MCF 10A (cell line): ENCODE data around the gene UBE3C. TPM values are rescaled to one million over a fixed set of nuclear protein-coding genes. Genes with fewer than 3 reads are reported as not detected.
"Not testable (repeated sequence)": the region's sequence is repeated elsewhere in the genome, so short reads cannot be mapped to it uniquely, and the experiment has no call there.

ENCODE experiments used
- BruUV-seq: library from RNA; stranded (reverse); fragments of 400-500 nt; replicated peaks from 2 replicates; lab custom pipeline; 2021; lab: Mats Ljungman, UMichigan
- CTCF ChIA-PET: fragments of 300-600 bp; sonication (Branson Sonifier 250); formaldehyde crosslinking; extraction: SDS; loops from one replicate; lab custom pipeline; 2021; ENCODE audit warnings: antibody characterized with exemption, inconsistent platforms; lab: Yijun Ruan, JAX
- POLR2A ChIA-PET: fragments of 300-600, 350-650 bp; sonication (Branson Sonifier 250); formaldehyde crosslinking; extraction: SDS; loops from one replicate; lab custom pipeline; 2020; ENCODE audit warnings: antibody characterized with exemption, inconsistent platforms; lab: Yijun Ruan, JAX
- DNase-seq: peaks from one replicate; pipeline ENCODE4 v3.0.0-alpha.2; 2018; ENCODE audit not compliant: unreplicated experiment
- H3K27ac Mint-ChIP-seq: one replicate; pipeline ENCODE4 v1.8.0; 2022; ENCODE audit warnings: mild to moderate bottlenecking, low read depth, mixed read lengths; ENCODE audit not compliant: unreplicated experiment
- H3K27me3 Mint-ChIP-seq: one replicate; pipeline ENCODE4 v1.8.0; 2022; ENCODE audit warnings: mixed read lengths; ENCODE audit not compliant: insufficient read depth, unreplicated experiment
- H3K36me3 Mint-ChIP-seq: one replicate; pipeline ENCODE4 v1.8.0; 2022; ENCODE audit warnings: mild to moderate bottlenecking, moderate library complexity, mixed read lengths; ENCODE audit not compliant: insufficient read depth, unreplicated experiment
- H3K4me1 Mint-ChIP-seq: one replicate; pipeline ENCODE4 v1.8.0; 2022; ENCODE audit warnings: mixed read lengths; ENCODE audit not compliant: insufficient read depth, unreplicated experiment
- H3K4me3 Mint-ChIP-seq: one replicate; pipeline ENCODE4 v1.8.0; 2022; ENCODE audit warnings: mild to moderate bottlenecking, moderate library complexity, mixed read lengths; ENCODE audit not compliant: unreplicated experiment
- H3K9me3 Mint-ChIP-seq: one replicate; pipeline ENCODE4 v1.8.0; 2022; ENCODE audit warnings: mixed read lengths; ENCODE audit not compliant: unreplicated experiment
- CTCF ChIP-seq: fragments of 200-600 bp; IDR thresholded peaks from one replicate; pipeline ENCODE4 v1.8.0; 2022; ENCODE audit warnings: antibody characterized with exemption, mild to moderate bottlenecking; ENCODE audit not compliant: unreplicated experiment
- intact Hi-C: fragments of 100-400 bp; cut with micrococcal nuclease; formaldehyde crosslinking; loops from 2 replicates; pipeline ENCODE4 v1.14.1; 2022
- total RNA-seq: library from RNA; stranded (reverse); gene quantifications from 2 replicates; pipeline ENCODE4 v1.2.3, GENCODE V29; 2022

Gene UBE3C
- total RNA-seq, 1 experiment from 2014 or later, result 72.8 TPM

- Mint-ChIP-seq H3K27ac (no peak overlapping the region), H3K4me1 (peaks cover 23% of the 10 kb centered on the region), H3K4me3 (no peak overlapping the region), H3K36me3 (peaks cover 26% of the 10 kb centered on the region), H3K9me3 (no peaks in the 10 kb centered on the region), H3K27me3 (no peaks in the 10 kb centered on the region)
- CTCF ChIA-PET, result interaction anchor here (0.6 to 4.0 kb wide), 10 partner anchors 9 to 71 kb away, joined by 3 to 19 read pairs (median 8); no protein-coding TSS in a partner anchor
- TF ChIP-seq CTCF, result no peak
- intact Hi-C loops, result no loop called here
- no peak for DNase-seq
- POLR2A ChIA-PET, result interaction anchor here (0.7 to 1.9 kb wide), 2 partner anchors 64 to 155 kb away, joined by 4 to 9 read pairs; no protein-coding TSS in a partner anchor
- BruUV-seq, result no TSS peak
These were observed 136.3 kb downstream of the UBE3C start for GRCh38 chr7:157274991-157275427.

GRCh38 chr7:157276091-157276561, 137.4 kb downstream of the UBE3C start:
- Mint-ChIP-seq H3K27me3 (no peaks in the 10 kb centered on the region), H3K27ac (no peak overlapping the region), H3K4me1 (peaks cover 18% of the 10 kb centered on the region), H3K36me3 (peaks cover 19% of the 10 kb centered on the region), H3K9me3 (no peaks in the 10 kb centered on the region), H3K4me3 (no peak overlapping the region)
- no TSS peak for BruUV-seq
- TF ChIP-seq CTCF, result no peak
- DNase-seq, result no peak
- CTCF ChIA-PET, result interaction anchor here (1.6 kb wide), 1 partner anchor 63 kb away, joined by 6 read pairs; no protein-coding TSS in a partner anchor
- POLR2A ChIA-PET, result no interaction called here
- intact Hi-C loops, result no loop called here

GRCh38 chr7:157276731-157277562, 138.2 kb downstream of the UBE3C start:
- H3K4me3 Mint-ChIP-seq, result no peak overlapping the region
- no peaks in the 10 kb centered on the region for H3K27me3 Mint-ChIP-seq
- ChIA-PET POLR2A (no interaction called here), CTCF (interaction anchor here (1.6 kb wide), 1 partner anchor 62 kb away, joined by 6 read pairs; no protein-coding TSS in a partner anchor)
- BruUV-seq, result no TSS peak
- no peak for TF ChIP-seq CTCF
- peaks cover 11% of the 10 kb centered on the region for H3K36me3 Mint-ChIP-seq
- no peak overlapping the region for H3K27ac Mint-ChIP-seq
- peaks cover 17% of the 10 kb centered on the region for H3K4me1 Mint-ChIP-seq
- peak; percentile 44 for DNase-seq
- intact Hi-C loops, result no loop called here
- no peaks in the 10 kb centered on the region for H3K9me3 Mint-ChIP-seq

- H3K4me3 Mint-ChIP-seq, CTCF ChIA-PET, H3K36me3 Mint-ChIP-seq, BruUV-seq, intact Hi-C loops, POLR2A ChIA-PET, H3K27ac Mint-ChIP-seq, H3K9me3 Mint-ChIP-seq, DNase-seq, H3K27me3 Mint-ChIP-seq: not testable (repeated sequence)
- peaks cover 20% of the 10 kb centered on the region for H3K4me1 Mint-ChIP-seq
These were observed 138.8 kb downstream of the UBE3C start for GRCh38 chr7:157277568-157277967.
